Ectodermal cell (in vitro differentiated cells): ENCODE results near the gene KSR1. TPM values are rescaled to one million over a fixed set of nuclear protein-coding genes. Genes with fewer than 3 reads are reported as not detected.
A peak's percentile ranks its signal among the peaks of the same experiment; 100 is the strongest.
"Not testable (repeated sequence)": the region's sequence is repeated elsewhere in the genome, so short reads cannot be mapped to it uniquely, and the experiment has no call there.

ENCODE experiments used
- H3K27ac ChIP-seq: 2 replicates; pipeline ENCODE4 v1.7.0; 2013; ENCODE audit warnings: mild to moderate bottlenecking, low read depth, low read length; ENCODE audit not compliant: insufficient read depth, poor library complexity, severe bottlenecking
- H3K27me3 ChIP-seq: 2 replicates; pipeline ENCODE4 v1.7.0; 2013; ENCODE audit warnings: mild to moderate bottlenecking, low read length; ENCODE audit not compliant: insufficient read depth, control insufficient read depth, poor library complexity, severe bottlenecking
- H3K36me3 ChIP-seq: one replicate; pipeline ENCODE4 v1.7.0; 2013; ENCODE audit warnings: low read length; ENCODE audit not compliant: control insufficient read depth, insufficient read depth
- H3K4me1 ChIP-seq: one replicate; pipeline ENCODE4 v1.7.0; 2013; ENCODE audit warnings: low read length; ENCODE audit not compliant: control insufficient read depth, insufficient read depth
- H3K4me3 ChIP-seq: 2 replicates; pipeline ENCODE4 v1.7.0; 2013; ENCODE audit warnings: low read depth, low read length, control low read depth; ENCODE audit not compliant: insufficient read depth
- H3K9me3 ChIP-seq: 2 replicates; pipeline ENCODE4 v1.7.0; 2013; ENCODE audit warnings: mild to moderate bottlenecking, low read length, moderate library complexity; ENCODE audit not compliant: control insufficient read depth
- WGBS, 2 experiments: methylation state at CpG; one replicate each; pipeline ENCODE4 v1.1.7; 2013; ENCODE audit warnings: missing lambda C conversion rate in 2 of 2; 5-methylcytosine and 5-hydroxymethylcytosine counted together
- polyA plus RNA-seq, 4 experiments: library from polyadenylated mRNA; stranded (reverse); fragments of 50-300 nt; gene quantifications; one replicate each; pipeline ENCODE4 v1.2.3, GENCODE V29; 2013

KSR1 gene
- 25.0 TPM for polyA plus RNA-seq (2013, experiment 1 of 4)
- 27.2 TPM for polyA plus RNA-seq (2013, experiment 2 of 4)
- 21.0 TPM for polyA plus RNA-seq (2013, experiment 3 of 4)
- polyA plus RNA-seq (2013, experiment 4 of 4) = 22.8 TPM

DNA sequence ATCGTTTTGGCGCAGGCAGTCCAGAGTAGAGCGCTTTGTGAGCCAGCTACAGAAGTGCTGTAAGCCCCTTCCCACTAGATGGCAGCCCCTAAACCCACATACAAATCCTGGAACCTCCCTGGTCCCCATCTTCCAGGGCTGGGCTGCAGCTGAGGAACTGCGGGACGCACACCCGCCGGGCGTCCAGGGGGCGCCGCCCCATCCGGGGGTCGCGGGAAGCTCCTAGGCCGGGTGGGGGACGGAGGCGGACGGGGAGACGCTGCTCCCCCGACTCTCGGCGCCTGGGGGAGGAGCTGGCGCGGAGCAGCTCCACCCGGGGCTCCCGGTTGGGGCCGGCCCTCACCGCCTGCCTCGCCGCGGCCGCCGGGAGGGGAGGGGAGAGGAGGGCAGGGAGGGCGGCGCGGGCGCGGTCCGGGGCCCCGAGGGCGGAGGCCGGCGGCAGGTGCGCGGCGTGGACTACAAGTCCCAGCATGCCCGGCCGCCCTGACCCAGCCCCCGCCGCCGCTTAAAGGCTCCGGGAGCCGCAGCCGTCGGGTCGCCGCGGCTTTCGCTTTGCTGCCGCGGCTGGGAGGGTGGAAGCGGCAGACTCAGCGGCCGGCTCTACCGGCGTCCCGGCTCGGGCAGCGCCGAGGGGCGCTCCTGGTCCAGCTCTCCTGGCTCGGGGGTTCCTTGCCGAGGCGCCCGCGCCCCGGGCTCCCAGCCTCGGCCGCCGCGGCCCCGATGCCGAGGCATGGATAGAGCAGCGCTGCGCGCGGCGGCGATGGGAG lies at the start of gene KSR1:
TSS of gene KSR1 (plus strand) at position 535 of the 767 bp plus-strand sequence. CDS start at position 731, 196 bp downstream.
- WGBS, 2 experiments = 1% methylated on average over 88 of the region's 88 CpGs
- no peaks in the 10 kb centered on the region for H3K36me3 ChIP-seq
- H3K27ac ChIP-seq = peak within 1 kb of the TSS; percentile 80

DNA sequence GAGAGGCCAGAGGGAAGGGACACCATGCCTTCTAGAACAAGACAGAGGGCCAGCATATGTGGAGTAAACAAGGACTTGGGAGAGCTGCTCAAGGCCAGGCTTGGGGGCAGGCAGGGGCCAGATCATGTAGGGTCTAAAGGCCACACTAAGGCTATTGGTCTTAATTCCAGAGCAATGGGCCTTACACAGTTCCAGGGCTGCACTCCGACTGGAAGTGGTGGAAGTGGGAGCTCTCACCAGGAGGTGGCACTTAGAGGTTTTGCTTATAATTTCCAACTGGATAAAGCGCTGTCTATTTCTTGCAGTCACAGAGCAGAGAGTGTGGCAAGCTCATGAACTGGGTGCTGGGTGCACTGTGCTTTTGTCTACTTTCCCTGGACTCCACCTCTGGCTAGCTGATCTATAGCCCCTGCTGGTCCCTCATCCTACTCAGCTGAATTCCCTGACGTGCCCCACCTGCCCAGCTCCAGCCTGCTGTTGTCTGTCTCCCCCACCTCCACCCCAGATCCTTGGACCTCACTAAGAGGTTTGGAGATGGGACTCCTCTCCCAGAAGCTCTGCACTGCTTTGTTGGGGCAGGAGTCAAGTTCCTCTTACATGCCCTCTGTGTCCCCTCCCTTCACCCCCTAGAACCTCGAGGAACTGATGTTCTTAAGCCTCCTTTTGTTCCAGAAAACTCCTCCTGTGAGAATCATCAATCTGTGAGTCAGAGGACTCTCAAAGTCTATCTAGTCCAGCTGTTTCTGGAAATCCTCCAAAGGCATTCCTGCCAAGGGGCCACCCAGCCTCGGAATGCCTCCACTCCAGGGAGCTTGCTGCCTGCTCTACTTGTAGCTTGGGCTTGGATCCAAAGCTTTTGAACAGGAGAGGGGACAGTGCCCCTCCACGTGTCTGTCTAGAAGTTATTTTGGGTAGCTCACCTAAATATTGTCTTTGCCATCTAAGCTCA lies 48.1 kb upstream of the KSR1 start:
- Histone ChIP-seq H3K27ac (no peak overlapping the region), H3K9me3 (no peaks in the 10 kb centered on the region), H3K4me3 (no peak overlapping the region), H3K4me1 (peaks cover 6% of the 10 kb centered on the region), H3K36me3 (no peaks in the 10 kb centered on the region), H3K27me3 (no peaks in the 10 kb centered on the region)
- 53 to 59% methylated on average over 6 of the region's 6 CpGs for WGBS, 2 experiments

More for the DNA sequence above, at the start of gene KSR1:
- peaks cover 23% of the 10 kb centered on the region for H3K27me3 ChIP-seq
- H3K4me1 ChIP-seq = peaks cover 21% of the 10 kb centered on the region
- H3K9me3 ChIP-seq = no peaks in the 10 kb centered on the region
- peak within 1 kb of the TSS; percentile 73 for H3K4me3 ChIP-seq

DNA sequence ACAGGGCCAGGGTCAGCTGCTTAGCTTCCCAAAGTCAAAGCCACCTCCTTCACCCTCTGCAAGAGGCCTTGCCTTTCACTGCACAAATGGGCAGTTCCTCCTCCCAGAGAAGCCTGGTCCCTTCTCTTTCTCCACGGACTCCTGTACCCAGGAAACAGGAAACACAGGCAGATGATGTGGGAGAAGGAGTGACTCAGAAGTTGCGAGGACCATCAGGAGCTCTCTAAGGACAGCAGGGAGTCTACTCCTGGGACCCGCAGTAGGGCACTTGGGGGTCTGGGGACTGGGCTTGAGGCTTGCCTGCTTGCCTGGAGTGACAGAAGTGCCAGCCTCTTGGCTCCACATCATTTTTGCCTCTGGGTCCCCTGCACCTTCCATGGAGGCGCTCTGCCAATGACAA lies 47.4 kb upstream of the KSR1 start:
- H3K27me3 ChIP-seq = no peaks in the 10 kb centered on the region
- H3K9me3 ChIP-seq = no peaks in the 10 kb centered on the region
- H3K27ac ChIP-seq = no peak overlapping the region
- no peaks in the 10 kb centered on the region for H3K36me3 ChIP-seq
- peaks cover 6% of the 10 kb centered on the region for H3K4me1 ChIP-seq
- WGBS, 2 experiments = 70 to 71% methylated on average over 4 of the region's 4 CpGs
- H3K4me3 ChIP-seq = no peak overlapping the region

GRCh38 chr17:27412158-27412557 lies 44.1 kb upstream of the KSR1 start:
- not testable (repeated sequence) for H3K4me3 ChIP-seq
- 87 to 93% methylated on average over 9 of the region's 9 CpGs for WGBS, 2 experiments

GRCh38 chr17:27413315-27413714 lies 42.9 kb upstream of the KSR1 start:
- H3K4me3 ChIP-seq = no peak overlapping the region
- H3K9me3 ChIP-seq = no peaks in the 10 kb centered on the region
- WGBS, 2 experiments = 79 to 84% methylated on average over 2 of the region's 2 CpGs
- no peak overlapping the region for H3K27ac ChIP-seq
- H3K27me3 ChIP-seq = no peaks in the 10 kb centered on the region
- peaks cover 4% of the 10 kb centered on the region for H3K4me1 ChIP-seq
- H3K36me3 ChIP-seq = no peaks in the 10 kb centered on the region

More at GRCh38 chr17:27412158-27412557, 44.1 kb upstream of the KSR1 start:
- H3K27me3 ChIP-seq, H3K4me1 ChIP-seq, H3K27ac ChIP-seq, H3K36me3 ChIP-seq, H3K9me3 ChIP-seq: not testable (repeated sequence)

GRCh38 chr17:27413792-27414191 lies 42.5 kb upstream of the KSR1 start:
- H3K4me1 ChIP-seq = no peaks in the 10 kb centered on the region
- H3K9me3 ChIP-seq = no peaks in the 10 kb centered on the region
- WGBS, 2 experiments = 91 to 93% methylated on average over 3 of the region's 3 CpGs
- H3K4me3 ChIP-seq = no peak overlapping the region
- no peaks in the 10 kb centered on the region for H3K36me3 ChIP-seq
- no peaks in the 10 kb centered on the region for H3K27me3 ChIP-seq
- no peak overlapping the region for H3K27ac ChIP-seq

DNA sequence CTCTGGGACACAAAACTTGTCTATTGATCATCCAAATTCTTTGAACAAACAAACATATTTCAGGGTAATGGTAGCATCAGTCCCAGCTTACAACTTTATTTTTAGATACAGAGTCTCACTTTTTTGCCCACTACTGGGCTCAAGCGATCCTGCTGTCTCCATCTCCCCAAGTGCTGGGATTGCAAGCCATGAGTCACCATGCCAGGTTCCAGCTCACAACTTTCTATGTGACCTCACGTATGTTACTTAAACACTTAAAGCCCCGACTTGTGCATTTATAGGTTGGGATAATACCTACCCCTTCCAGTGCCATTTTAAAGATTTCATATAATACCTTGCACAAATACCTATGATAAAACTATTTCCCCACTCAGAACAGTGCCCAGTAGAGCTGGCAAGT lies 42.0 kb upstream of the KSR1 start:
- no peaks in the 10 kb centered on the region for H3K4me1 ChIP-seq
- no peak overlapping the region for H3K4me3 ChIP-seq
- H3K27ac ChIP-seq = no peak overlapping the region
- no peaks in the 10 kb centered on the region for H3K9me3 ChIP-seq
- 94 to 98% methylated on average over 3 of the region's 3 CpGs for WGBS, 2 experiments
- H3K36me3 ChIP-seq = no peaks in the 10 kb centered on the region
- no peaks in the 10 kb centered on the region for H3K27me3 ChIP-seq

GRCh38 chr17:27414694-27415093 lies 41.6 kb upstream of the KSR1 start:
- 85 to 91% methylated on average over 6 of the region's 6 CpGs for WGBS, 2 experiments
- no peaks in the 10 kb centered on the region for H3K27me3 ChIP-seq
- no peaks in the 10 kb centered on the region for H3K4me1 ChIP-seq
- H3K27ac ChIP-seq = no peak overlapping the region
- H3K9me3 ChIP-seq = no peaks in the 10 kb centered on the region
- no peak overlapping the region for H3K4me3 ChIP-seq
- no peaks in the 10 kb centered on the region for H3K36me3 ChIP-seq

GRCh38 chr17:27415120-27415795 lies 41.0 kb upstream of the KSR1 start:
- Histone ChIP-seq H3K27ac (no peak overlapping the region), H3K4me3 (no peak overlapping the region), H3K9me3 (no peaks in the 10 kb centered on the region), H3K4me1 (no peaks in the 10 kb centered on the region), H3K36me3 (no peaks in the 10 kb centered on the region), H3K27me3 (no peaks in the 10 kb centered on the region)
- WGBS, 2 experiments = 83 to 84% methylated on average over 6 of the region's 6 CpGs
